ENCODE data around the gene EXOC6B. TPM values are rescaled to one million over a fixed set of nuclear protein-coding genes. Genes with fewer than 3 reads are reported as not detected.

Gene EXOC6B
- total RNA-seq, 2 donors from 2014 or later: 16.6 to 36.6 TPM

GRCh38 chr2:72685638-72686213, 140.1 kb downstream of the EXOC6B start:
- no peaks in the 10 kb centered on the region for H3K27me3 ChIP-seq (replicated peaks; ENCODE audit: insufficient read depth)
- no peaks in the 10 kb centered on the region for H3K9me3 ChIP-seq
- no peaks in the 10 kb centered on the region for H3K36me3 ChIP-seq
- TF ChIP-seq POLR2AphosphoS5 (IDR thresholded peaks at IDR 0.05): no peak
- TF ChIP-seq POLR2A (IDR thresholded peaks at IDR 0.05): no peak
- TF ChIP-seq CTCF (IDR thresholded peaks at IDR 0.05): no peak
- intact Hi-C loops (cut with DNase I): no loop called here
- H3K27ac ChIP-seq: no peak overlapping the region
- WGBS: 35% methylated on average over 3 of the region's 3 CpGs
- no peak for DNase-seq (ENCODE audit: low spot score)
- H3K4me3 ChIP-seq: no peak overlapping the region
- H3K4me1 ChIP-seq (replicated peaks): no peaks in the 10 kb centered on the region

GRCh38 chr2:72682061-72682460, 143.8 kb downstream of the EXOC6B start:
- TF ChIP-seq POLR2A (IDR thresholded peaks at IDR 0.05) (no peak), POLR2AphosphoS5 (IDR thresholded peaks at IDR 0.05) (no peak), CTCF (IDR thresholded peaks at IDR 0.05) (no peak)
- intact Hi-C loops (cut with DNase I): no loop called here
- H3K4me1 ChIP-seq (replicated peaks): no peaks in the 10 kb centered on the region
- H3K27ac ChIP-seq: no peak overlapping the region
- no peak overlapping the region for H3K4me3 ChIP-seq
- H3K9me3 ChIP-seq: no peaks in the 10 kb centered on the region
- no peaks in the 10 kb centered on the region for H3K27me3 ChIP-seq (replicated peaks; ENCODE audit: insufficient read depth)
- DNase-seq (ENCODE audit: low spot score): no peak
- no peaks in the 10 kb centered on the region for H3K36me3 ChIP-seq

GRCh38 chr2:72681016-72681995, 144.5 kb downstream of the EXOC6B start:
- H3K27me3 ChIP-seq (replicated peaks; ENCODE audit: insufficient read depth): no peaks in the 10 kb centered on the region
- no peaks in the 10 kb centered on the region for H3K36me3 ChIP-seq
- no peak overlapping the region for H3K27ac ChIP-seq
- no peak for TF ChIP-seq POLR2A (IDR thresholded peaks at IDR 0.05)
- TF ChIP-seq POLR2AphosphoS5 (IDR thresholded peaks at IDR 0.05): no peak
- TF ChIP-seq CTCF (IDR thresholded peaks at IDR 0.05): no peak
- no peaks in the 10 kb centered on the region for H3K9me3 ChIP-seq
- no peak overlapping the region for H3K4me3 ChIP-seq
- intact Hi-C loops (cut with DNase I): no loop called here
- 71% methylated on average over 3 of the region's 3 CpGs for WGBS
- no peak for DNase-seq (ENCODE audit: low spot score)
- no peaks in the 10 kb centered on the region for H3K4me1 ChIP-seq (replicated peaks)

- no peaks in the 10 kb centered on the region for H3K4me1 ChIP-seq (replicated peaks)
- intact Hi-C loops (cut with DNase I): no loop called here
Measured at GRCh38 chr2:72678024-72678423, 147.8 kb downstream of the EXOC6B start.

More at GRCh38 chr2:72678024-72678423, 147.8 kb downstream of the EXOC6B start:
- WGBS: 91% methylated on average over 2 of the region's 2 CpGs
- Histone ChIP-seq H3K4me3 (no peak overlapping the region), H3K9me3 (no peaks in the 10 kb centered on the region), H3K27ac (no peak overlapping the region), H3K27me3 (replicated peaks; ENCODE audit: insufficient read depth) (no peaks in the 10 kb centered on the region), H3K36me3 (no peaks in the 10 kb centered on the region)
- DNase-seq (ENCODE audit: low spot score): no peak
- TF ChIP-seq POLR2A (IDR thresholded peaks at IDR 0.05): no peak
- no peak for TF ChIP-seq POLR2AphosphoS5 (IDR thresholded peaks at IDR 0.05)
- no peak for TF ChIP-seq CTCF (IDR thresholded peaks at IDR 0.05)

All from prostate gland (tissue), 2 donors.